ENCODE data around the gene FSD1.
"Not testable (repeated sequence)": the region's sequence is repeated elsewhere in the genome, so short reads cannot be mapped to it uniquely, and the experiment has no call there.

Gene FSD1

GRCh38 chr19:4304538-4305256 lies at the start of gene FSD1:
TSS of gene FSD1 (plus strand) at chr19:4304598. CDS start at chr19:4304747, 149 bp downstream.
- peak; percentile 73 for DNase-seq

GRCh38 chr19:4256563-4256962 lies 47.8 kb upstream of the FSD1 start:
- no peak for DNase-seq

DNA sequence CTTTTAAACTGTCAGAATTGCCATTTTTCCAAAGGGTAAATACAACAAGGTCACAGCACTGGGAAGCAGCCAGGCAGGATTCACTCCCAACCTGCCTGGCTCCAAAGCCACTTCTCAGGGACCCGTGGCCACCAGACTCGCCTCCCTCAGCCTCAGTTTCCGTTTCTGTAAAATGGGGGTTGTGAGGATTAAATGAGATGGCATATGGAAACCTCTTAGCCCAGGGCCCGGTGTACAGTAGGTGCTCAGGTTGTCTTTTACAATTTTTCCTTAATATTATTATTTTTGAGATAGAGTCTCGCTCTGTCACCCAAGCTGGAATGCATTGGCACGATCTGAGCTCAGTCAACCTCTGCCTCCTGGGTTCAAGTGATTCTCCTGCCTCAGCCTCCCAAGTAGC lies 47.4 kb upstream of the FSD1 start:
- DNase-seq = no peak

DNA sequence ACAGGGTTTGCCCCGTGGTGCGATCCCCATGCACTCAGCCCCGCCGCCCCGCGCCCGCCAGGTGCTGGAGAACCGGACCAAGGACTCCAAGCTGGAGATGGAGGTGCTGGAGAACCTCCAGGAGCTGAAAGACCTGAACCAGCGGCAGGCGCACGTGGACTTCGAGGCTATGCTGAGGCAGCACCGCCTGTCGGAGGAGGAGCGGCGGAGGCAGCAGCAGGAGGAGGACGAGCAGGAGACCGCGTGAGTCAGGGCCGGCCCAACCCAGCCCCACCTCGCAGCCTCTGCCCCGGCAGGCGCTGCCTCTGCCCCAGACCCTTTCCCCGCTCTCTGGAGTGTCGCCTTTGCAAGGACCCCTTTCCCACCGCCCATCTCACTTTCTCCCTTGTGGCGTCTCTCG lies 46.2 kb upstream of the FSD1 start:
- no peak for DNase-seq

DNA sequence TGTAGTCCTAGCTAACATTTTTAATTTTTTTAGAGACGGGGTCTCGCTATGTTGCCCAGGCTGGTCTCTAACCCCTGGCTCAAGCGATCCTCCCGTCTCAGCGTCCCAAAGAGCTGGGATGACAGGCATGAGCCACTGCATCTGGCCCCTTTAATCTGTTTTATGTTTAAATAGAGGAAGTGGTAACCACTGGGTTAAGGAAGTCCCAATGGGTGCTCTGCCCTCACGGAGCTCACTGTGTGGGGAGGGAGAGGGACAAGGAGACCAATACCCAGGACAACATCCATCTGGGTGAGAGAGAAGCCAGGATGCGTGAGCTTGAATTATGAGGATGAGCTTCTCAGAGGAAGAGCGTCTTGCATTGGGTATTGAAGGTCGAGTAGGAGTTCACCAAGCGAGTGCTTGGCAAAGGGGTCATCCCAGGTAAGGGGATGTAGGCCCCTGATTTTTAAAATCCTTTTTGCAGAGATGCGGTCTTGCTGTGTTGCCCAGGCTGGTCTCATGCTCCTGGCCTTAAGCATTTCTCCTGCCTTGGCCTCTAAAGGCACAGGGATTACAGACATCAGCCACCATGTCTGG lies 43.7 kb upstream of the FSD1 start:
- no peak for DNase-seq

DNA sequence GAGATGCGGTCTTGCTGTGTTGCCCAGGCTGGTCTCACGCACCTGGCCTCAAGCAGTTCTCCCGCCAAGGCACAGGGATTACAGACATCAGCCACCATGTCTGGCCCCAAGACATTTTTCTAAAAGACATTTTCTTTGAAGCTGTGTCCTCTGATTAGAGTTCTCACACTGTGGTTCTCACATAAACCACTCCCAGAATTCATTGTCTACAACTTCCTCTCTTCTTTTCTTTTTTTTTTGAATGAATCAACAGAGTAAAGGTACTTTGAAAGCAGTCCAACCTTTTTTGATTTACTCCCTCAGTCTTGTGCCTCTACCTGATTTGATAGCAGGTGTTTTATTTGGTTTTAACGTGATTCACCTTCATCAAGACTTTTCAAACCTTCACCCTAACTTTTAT lies 39.6 kb upstream of the FSD1 start:
- DNase-seq = no peak

GRCh38 chr19:4266253-4267000 lies 38.0 kb upstream of the FSD1 start:
- no peak for DNase-seq

DNA sequence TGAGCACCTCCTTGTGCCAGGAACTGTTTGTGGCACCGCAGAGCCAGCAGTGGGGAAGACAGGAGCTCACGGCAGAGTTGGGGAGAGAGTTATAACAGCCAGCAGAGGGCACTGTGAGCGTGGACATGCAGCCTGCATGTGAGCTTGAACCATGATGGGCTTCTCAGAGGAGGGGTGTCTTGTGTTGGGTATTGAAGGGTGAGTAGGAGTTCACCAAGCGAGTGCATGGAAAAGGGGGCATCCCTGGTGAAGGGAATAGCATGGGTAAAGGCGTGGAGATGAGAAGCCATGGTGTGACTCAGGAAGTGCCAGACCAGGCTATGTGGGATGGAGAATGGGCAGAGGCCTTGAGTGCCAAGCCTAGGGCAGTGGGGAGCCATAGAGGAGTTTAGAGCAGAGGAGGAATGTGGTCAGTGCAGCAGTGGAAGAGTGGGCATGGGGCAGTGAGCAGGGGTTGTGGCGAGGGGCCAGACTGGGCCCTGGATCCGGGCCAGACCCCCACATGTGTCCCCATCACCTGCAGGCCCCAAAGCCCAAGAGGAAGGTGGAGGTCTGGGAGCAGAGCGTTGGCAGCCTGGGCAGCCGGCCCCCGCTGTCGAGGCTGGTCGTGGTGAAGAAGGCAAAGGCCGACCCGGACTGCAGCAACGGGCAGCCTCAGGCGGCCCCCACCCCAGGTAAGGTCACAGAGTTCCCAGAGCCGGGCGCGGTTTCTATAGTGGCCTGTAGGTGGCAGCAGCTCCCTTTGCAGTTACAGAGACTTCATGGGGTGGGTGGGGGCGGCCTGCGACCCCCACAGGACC lies 37.1 kb upstream of the FSD1 start:
- DNase-seq = no peak

DNA sequence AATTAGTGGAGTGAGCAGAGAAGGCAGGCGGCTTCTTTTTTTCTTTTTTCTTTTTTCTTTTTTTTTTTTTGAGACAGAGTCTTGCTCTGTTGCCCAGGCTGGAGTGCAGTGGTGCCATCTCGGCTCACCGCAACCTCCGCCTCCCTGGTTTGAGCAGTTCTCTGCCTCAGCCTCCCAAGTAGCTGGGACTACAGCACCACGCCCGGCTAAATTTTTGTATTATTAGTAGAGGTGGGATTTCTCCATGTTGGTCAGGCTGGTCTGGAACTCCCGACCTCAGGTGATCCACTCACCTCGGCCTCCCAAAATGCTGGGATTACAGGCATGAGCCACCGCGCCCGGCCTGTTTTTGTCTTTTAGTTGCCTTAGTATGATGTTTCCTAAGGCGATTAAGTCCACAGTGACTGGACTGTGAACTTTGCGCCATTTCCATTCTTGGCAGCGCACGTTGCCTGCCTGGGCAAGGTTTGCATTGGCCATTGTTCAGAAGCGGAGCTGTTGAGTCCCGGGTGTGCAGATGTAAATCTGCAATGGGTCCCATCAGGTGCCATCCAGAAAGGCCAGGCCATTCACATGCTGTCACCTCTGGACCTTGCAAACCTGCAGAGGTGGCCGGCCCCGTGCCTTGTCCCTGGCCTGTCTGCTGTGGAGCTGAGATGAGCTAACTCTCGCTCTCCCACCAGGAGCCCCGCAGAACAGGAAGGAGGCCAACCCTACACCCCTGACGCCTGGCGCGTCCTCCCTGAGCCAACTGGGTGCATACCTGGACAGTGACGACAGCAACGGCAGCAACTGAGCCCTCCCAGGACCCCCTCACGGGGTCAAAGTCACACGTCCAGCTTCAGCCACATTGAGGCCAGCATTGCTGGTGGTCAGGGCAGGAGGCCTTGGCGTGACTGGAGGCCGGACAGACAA lies 36.2 kb upstream of the FSD1 start:
- no peak for DNase-seq

- no peak for DNase-seq
Measured at GRCh38 chr19:4268816-4269430, 35.5 kb upstream of the FSD1 start.

DNA sequence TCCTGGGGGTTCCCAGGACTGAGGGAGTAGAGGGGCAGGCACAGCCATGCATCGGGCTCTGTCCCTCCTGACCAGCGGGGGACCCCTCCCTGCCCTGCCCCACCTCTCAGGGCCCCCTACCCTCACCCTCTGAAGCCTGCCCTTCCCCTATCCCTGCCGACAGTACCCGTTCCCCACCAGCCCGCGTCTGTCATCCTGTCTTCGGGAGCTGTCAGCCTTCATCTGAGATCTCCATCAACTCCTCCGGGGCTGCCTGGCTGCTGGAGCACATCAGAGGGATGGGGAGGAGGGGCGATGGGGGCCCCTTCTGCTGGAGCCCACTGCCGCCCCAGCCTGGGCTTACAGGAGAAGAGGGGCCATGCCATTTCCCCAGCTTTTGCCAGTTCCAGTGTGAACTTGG lies 31.5 kb upstream of the FSD1 start:
- no peak for DNase-seq

DNA sequence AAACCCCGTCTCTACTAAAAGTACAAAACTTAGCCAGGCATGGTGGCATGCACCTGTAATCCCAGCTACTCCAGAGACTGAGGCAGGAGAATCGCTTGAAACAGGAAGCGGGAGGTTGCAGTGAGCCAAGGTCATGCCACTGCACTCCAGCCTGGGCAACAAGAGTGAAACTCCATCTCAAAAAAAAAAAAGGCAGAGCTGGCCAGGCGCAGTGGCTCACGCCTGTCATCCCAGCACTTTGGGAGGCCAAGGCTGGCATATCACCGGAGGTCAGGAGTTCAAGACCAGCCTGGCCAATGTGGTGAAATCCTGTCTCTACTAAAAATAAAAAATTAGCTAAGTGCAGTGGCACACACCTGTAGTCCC lies 30.1 kb upstream of the FSD1 start:
- not testable (repeated sequence) for DNase-seq

DNA sequence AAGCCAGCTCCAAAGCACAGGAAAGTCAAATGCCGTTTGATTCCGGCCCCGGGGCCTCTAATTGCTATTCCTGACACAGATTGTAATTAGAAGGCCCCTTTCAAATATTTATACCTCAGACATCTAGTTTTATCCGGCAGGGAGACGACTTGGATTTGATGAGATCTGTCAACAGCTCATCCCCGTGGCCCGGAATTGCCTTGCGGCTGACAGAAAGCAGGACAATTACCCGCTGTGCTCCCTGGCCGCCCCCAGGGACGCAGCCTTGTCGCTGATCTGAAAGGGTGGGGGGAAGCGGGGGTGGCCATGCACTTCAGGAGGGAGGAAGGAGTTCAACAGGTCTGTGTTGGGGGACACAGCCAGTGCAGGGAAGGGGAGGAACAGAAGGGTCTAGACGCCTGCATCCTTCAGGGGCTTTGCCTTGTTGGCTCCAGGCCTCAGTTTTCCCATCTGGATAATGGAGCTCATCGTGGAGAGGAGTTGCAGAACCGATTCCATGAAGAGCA lies 27.2 kb upstream of the FSD1 start:
- no peak for DNase-seq

- no peak for DNase-seq
Measured at GRCh38 chr19:4278010-4278409, 26.4 kb upstream of the FSD1 start.

DNA sequence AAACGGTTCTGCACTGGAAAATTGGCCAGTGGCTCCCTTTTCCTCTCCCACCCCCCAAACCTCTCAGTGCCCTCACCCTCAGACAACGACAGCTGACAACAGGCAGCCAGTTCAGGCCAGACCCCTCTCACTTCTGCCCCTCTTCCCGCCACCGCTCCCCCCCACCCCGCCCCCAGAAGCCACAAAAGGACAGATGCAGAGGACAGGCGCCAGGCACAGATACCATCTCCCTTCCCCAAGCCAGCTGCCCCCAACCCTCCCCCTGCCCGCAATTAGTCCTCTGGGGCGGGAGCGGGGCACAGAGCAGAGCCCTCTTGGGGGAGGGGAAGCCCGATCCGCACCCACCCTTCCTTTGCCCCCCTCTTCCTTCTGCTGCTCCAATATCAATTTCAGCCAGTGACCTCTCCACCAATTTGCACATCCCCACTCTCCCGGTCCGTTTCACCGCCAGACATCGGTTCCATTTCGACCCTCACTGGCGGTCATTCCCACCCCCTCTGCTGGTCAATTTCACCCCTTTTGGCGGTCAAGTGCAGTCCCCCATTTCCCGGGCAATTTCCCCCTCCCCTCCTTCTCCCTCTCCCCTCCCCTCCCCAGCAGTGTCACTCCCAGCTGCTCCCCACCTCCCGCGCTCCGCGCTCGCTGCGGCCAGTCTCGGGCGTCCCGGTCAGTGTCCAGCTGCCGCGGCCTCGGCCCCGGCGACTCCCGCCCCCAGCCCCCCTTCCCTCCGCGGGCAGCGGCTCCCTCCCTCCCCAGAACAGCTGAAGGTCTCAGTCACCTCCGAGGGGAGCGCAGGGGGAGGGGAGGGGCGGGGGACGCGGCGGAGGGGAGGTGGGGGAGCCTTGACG lies 25.8 kb upstream of the FSD1 start, which contains the start of gene SHD:
TSS of gene SHD (plus strand) at position 848 of the 848 bp plus-strand sequence. CDS start 798 bp downstream, outside the sequence.
- DNase-seq = no peak

GRCh38 chr19:4279267-4279529 lies 25.2 kb upstream of the FSD1 start:
- no peak for DNase-seq

- DNase-seq = no peak
Measured at GRCh38 chr19:4279530-4280422, 24.6 kb upstream of the FSD1 start.

DNA sequence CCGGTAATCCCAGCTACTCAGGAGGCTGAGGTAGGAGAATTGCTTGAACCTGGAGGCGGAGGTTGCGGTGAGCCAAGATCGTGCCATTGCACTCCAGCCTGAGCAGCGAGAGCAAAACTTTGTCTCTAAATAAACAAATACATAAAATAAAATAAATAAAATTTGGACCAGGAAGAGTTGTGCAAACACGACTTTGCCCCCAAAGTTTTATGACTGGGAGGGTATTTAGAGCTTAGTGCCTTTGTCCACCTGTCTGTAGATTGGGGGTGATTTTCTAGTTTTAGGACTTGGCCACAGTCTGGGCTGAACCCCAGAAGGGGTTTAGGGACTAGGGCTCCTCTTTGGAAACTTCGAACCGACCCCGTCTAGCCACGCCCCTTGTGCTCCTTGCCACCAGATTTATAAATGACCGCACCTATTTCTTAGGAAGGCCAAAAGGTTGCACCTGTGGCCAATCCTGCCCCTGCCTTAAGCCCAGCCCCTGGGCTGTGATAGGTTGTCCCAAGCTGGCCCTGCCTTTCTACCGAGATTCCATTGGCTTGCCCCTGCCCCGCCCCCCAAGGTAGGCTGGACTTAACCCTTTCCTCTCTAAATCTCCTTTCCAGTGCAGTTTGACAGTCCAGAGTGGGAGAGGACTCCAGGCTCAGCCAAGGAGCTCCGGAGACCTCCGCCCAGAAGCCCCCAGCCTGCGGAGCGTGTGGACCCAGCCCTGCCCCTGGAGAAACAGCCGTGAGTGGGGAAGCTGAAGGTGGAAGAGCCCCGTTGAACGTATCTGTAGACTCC lies 20.0 kb upstream of the FSD1 start:
- no peak for DNase-seq

DNA sequence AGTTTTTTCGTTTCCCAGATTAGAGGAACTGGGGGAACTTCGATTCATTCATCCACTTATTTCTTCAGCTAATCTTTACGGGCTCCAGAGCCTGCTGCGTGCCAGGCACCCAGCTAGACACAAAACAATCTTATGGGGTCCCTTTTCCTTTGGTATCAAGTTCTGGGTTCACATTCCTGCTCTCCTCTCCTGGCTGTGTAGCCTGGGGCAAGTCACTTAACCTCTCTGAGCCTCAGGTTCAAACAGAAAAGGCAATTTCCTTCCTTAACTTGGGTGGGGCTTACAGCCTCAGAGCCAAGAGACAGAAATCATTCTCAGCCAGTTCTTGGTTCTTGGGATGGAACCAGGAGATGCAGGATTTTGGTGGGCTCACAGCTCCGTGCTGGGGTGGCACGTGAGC lies 19.4 kb upstream of the FSD1 start:
- DNase-seq = no peak
